Prostate gland (tissue), 2 donors: ENCODE data around the gene VPS13D. TPM values are rescaled to one million over a fixed set of nuclear protein-coding genes. Genes with fewer than 3 reads are reported as not detected.

Experiments
- DNase-seq: peaks from one replicate; pipeline ENCODE4 v3.0.0-alpha.2; 2019; ENCODE audit warnings: low spot score
- H3K27ac ChIP-seq, 2 donors: fragments of 200-600 bp; sonication (generic); 2 replicates each; pipeline ENCODE4 v1.5.1; 2017 to 2019
- H3K27me3 ChIP-seq: fragments of 200-600 bp; sonication (generic); replicated peaks from 2 replicates; pipeline ENCODE4 v1.5.1; 2019; ENCODE audit not compliant: insufficient read depth
- H3K36me3 ChIP-seq, 2 donors: fragments of 200-600 bp; sonication (generic); 1 replicate in 1 of 2; 2 replicates in 1 of 2; pipeline versions ENCODE4 v1.5.1 to v1.8.1; 2017 to 2019
- H3K4me1 ChIP-seq: fragments of 200-600 bp; sonication (generic); replicated peaks from 2 replicates; pipeline ENCODE4 v1.5.1; 2019
- H3K4me3 ChIP-seq, 2 donors: fragments of 200-600 bp; sonication (generic); 2 replicates each; pipeline ENCODE4 v1.5.1; 2017 to 2019
- H3K9me3 ChIP-seq: fragments of 200-600 bp; sonication (generic); 2 replicates; pipeline ENCODE4 v1.5.1; 2017
- CTCF ChIP-seq, 4 experiments: fragments of 200-600 bp in 2 of 4; fragments of 450-650 bp in 2 of 4; sonication (generic) in 2 of 4; IDR thresholded peaks; 1 replicate in 3 of 4; 2 replicates in 1 of 4; pipeline ENCODE4 v1.5.1; 2016 to 2019; ENCODE audit warnings: antibody characterized with exemption in 4 of 4, mild to moderate bottlenecking in 2 of 4, moderate library complexity in 2 of 4
- POLR2A ChIP-seq: fragments of 450-650 bp; IDR thresholded peaks from one replicate; pipeline ENCODE4 v1.6.1; 2016; ENCODE audit warnings: antibody characterized with exemption, mild to moderate bottlenecking
- POLR2AphosphoS5 ChIP-seq: sonication (generic); formaldehyde crosslinking; IDR thresholded peaks from one replicate; pipeline ENCODE4 v1.6.1; 2017; ENCODE audit warnings: antibody characterized with exemption
- WGBS: methylation state at CpG from one replicate; pipeline ENCODE4 v1.1.5; 2018; 5-methylcytosine and 5-hydroxymethylcytosine counted together
- intact Hi-C: fragments of 100-400 bp; cut with DNase I; formaldehyde crosslinking; loops from one replicate; pipeline ENCODE4 v1.14.2; 2022
- total RNA-seq, 2 donors: library from RNA; depleted of rRNA; stranded (reverse); fragments of >200 nt; gene quantifications; one replicate each; pipeline ENCODE4 v1.1.0, GENCODE V29; 2016

VPS13D gene
- total RNA-seq, 2 donors from 2014 or later, result 60.7 to 80.8 TPM

- Histone ChIP-seq H3K27ac (no peak overlapping the region), H3K36me3 (no peaks in the 10 kb centered on the region), H3K27me3 (no peaks in the 10 kb centered on the region), H3K4me3 (no peak overlapping the region), H3K4me1 (no peaks in the 10 kb centered on the region), H3K9me3 (no peaks in the 10 kb centered on the region)
- DNase-seq, result no peak
- intact Hi-C loops, result no loop called here
- 75% methylated on average over 1 of the region's 1 CpG for WGBS
- TF ChIP-seq POLR2A (no peak), POLR2AphosphoS5 (no peak), CTCF (IDR thresholded peaks at IDR 0.05) (no peak)
These were observed 212.4 kb downstream of the VPS13D start for GRCh38 chr1:12442217-12442616.

- no peak for DNase-seq
- Histone ChIP-seq H3K4me3 (no peak overlapping the region), H3K36me3 (no peaks in the 10 kb centered on the region), H3K9me3 (no peaks in the 10 kb centered on the region), H3K27me3 (no peaks in the 10 kb centered on the region), H3K4me1 (peaks cover 6% of the 10 kb centered on the region), H3K27ac (no peak overlapping the region)
- no peak for TF ChIP-seq POLR2A
- intact Hi-C loops, result no loop called here
These were observed 213.3 kb downstream of the VPS13D start for GRCh38 chr1:12443151-12443550.

- WGBS, result 81% methylated on average over 4 of the region's 4 CpGs
- H3K4me1 ChIP-seq, result peaks cover 10% of the 10 kb centered on the region
- H3K36me3 ChIP-seq, result no peaks in the 10 kb centered on the region
- H3K27me3 ChIP-seq, result no peaks in the 10 kb centered on the region
- no peak overlapping the region for H3K27ac ChIP-seq
- intact Hi-C loops, result no loop called here
- TF ChIP-seq CTCF (IDR thresholded peaks at IDR 0.05) (no peak), POLR2A (no peak), POLR2AphosphoS5 (no peak)
- no peaks in the 10 kb centered on the region for H3K9me3 ChIP-seq
- H3K4me3 ChIP-seq, result no peak overlapping the region
- DNase-seq, result no peak
These were observed 214.6 kb downstream of the VPS13D start for GRCh38 chr1:12444329-12444841.

GRCh38 chr1:12445257-12445656 is 215.4 kb downstream of the VPS13D start:
- DNase-seq, result no peak
- no peak for TF ChIP-seq CTCF (IDR thresholded peaks at IDR 0.05)
- no peak for TF ChIP-seq POLR2AphosphoS5
- no peak for TF ChIP-seq POLR2A
- WGBS, result 80% methylated on average over 3 of the region's 3 CpGs
- Histone ChIP-seq H3K27ac (no peak overlapping the region), H3K9me3 (no peaks in the 10 kb centered on the region), H3K27me3 (no peaks in the 10 kb centered on the region), H3K36me3 (no peaks in the 10 kb centered on the region), H3K4me3 (no peak overlapping the region), H3K4me1 (peaks cover 19% of the 10 kb centered on the region)
- intact Hi-C loops, result loop anchor here (5.0 kb wide), 1 partner anchor 33 kb away; no protein-coding TSS in a partner anchor

GRCh38 chr1:12446593-12446992 is 216.8 kb downstream of the VPS13D start:
- intact Hi-C loops, result loop anchor here (5.0 kb wide), 1 partner anchor 34 kb away; no protein-coding TSS in a partner anchor
- peaks cover 27% of the 10 kb centered on the region for H3K4me1 ChIP-seq
- WGBS, result 89% methylated on average over 2 of the region's 2 CpGs

More at GRCh38 chr1:12446593-12446992, 216.8 kb downstream of the VPS13D start:
- Histone ChIP-seq H3K27me3 (no peaks in the 10 kb centered on the region), H3K4me3 (no peak overlapping the region), H3K9me3 (no peaks in the 10 kb centered on the region), H3K27ac (peak overlapping the region; percentile 78 to 81), H3K36me3 (no peaks in the 10 kb centered on the region)
- no peak for TF ChIP-seq POLR2AphosphoS5
- no peak for TF ChIP-seq CTCF (IDR thresholded peaks at IDR 0.05)
- no peak for TF ChIP-seq POLR2A
- DNase-seq, result no peak
